HepG2 (cell line): ENCODE data around the gene TUBA4B. TPM values are rescaled to one million over a fixed set of nuclear protein-coding genes. Genes with fewer than 3 reads are reported as not detected.

Experiments
- DNMT3B ChIP-seq: conservative IDR thresholded peaks from 2 replicates; pipeline ENCODE4 v1.6.1; 2016; ENCODE audit warnings: missing biosample characterization, control low read depth
- HDAC1 ChIP-seq: sonication (generic); formaldehyde crosslinking; IDR thresholded peaks from 2 replicates; pipeline ENCODE4 v1.5.1; 2020; ENCODE audit warnings: mild to moderate bottlenecking, missing genetic modification reagents
- KMT2B ChIP-seq: IDR thresholded peaks from 2 replicates; pipeline ENCODE4 v1.6.1; 2016; ENCODE audit warnings: missing genetic modification reagents, missing compliant biosample characterization
- MTF1 ChIP-seq: sonication (generic); formaldehyde crosslinking; IDR thresholded peaks from 2 replicates; pipeline ENCODE4 v1.5.0; 2020; ENCODE audit warnings: missing genetic modification reagents
- NCOR1 ChIP-seq: fragments of 200-600 bp; sonication (generic); IDR thresholded peaks from 2 replicates; pipeline ENCODE4 v1.7.0; 2017; ENCODE audit warnings: antibody characterized with exemption, low read length, borderline replicate concordance
- PHF5A ChIP-seq: IDR thresholded peaks from one replicate; pipeline ENCODE4 v1.6.1; 2018; ENCODE audit warnings: low read depth, missing genetic modification reagents; ENCODE audit not compliant: unreplicated experiment
- RARA ChIP-seq: IDR thresholded peaks from 2 replicates; pipeline ENCODE4 v1.6.1; 2016; ENCODE audit warnings: missing genetic modification reagents, missing compliant biosample characterization
- SIN3A ChIP-seq: IDR thresholded peaks from 2 replicates; pipeline ENCODE4 v1.6.1; 2011; ENCODE audit warnings: low read depth, mild to moderate bottlenecking, control low read depth, low read length, borderline replicate concordance
- SMAD1 ChIP-seq: sonication (generic); formaldehyde crosslinking; IDR thresholded peaks from 2 replicates; pipeline ENCODE4 v1.4.0; 2020; ENCODE audit warnings: missing genetic modification reagents, low read depth, mild to moderate bottlenecking, borderline replicate concordance
- ZNF343 ChIP-seq: sonication (generic); formaldehyde crosslinking; IDR thresholded peaks from 2 replicates; pipeline ENCODE4 v1.4.0; 2020; ENCODE audit warnings: mild to moderate bottlenecking, missing genetic modification reagents
- ZNF430 ChIP-seq: sonication (generic); formaldehyde crosslinking; IDR thresholded peaks from 2 replicates; pipeline ENCODE4 v1.9.0; 2021; ENCODE audit warnings: mild to moderate bottlenecking, missing genetic modification reagents
- ZNF713 ChIP-seq: sonication (generic); formaldehyde crosslinking; IDR thresholded peaks from 2 replicates; pipeline ENCODE4 v1.4.0; 2020; ENCODE audit warnings: mild to moderate bottlenecking, missing genetic modification reagents
- ZNF761 ChIP-seq: sonication (generic); formaldehyde crosslinking; conservative IDR thresholded peaks from 2 replicates; pipeline ENCODE4 v1.4.0; 2020; ENCODE audit warnings: mild to moderate bottlenecking, missing genetic modification reagents
- ZNF792 ChIP-seq: IDR thresholded peaks from 2 replicates; pipeline ENCODE4 v1.6.1; 2016
- polyA plus RNA-seq, 8 experiments: library from polyadenylated mRNA; depleted of rRNA in 3 of 8; stranded (reverse) in 7 of 8; unstranded in 1 of 8; fragments of >200 nt; fragmentation: Illumina TruSeq in 4 of 8; extraction: Trizol in 4 of 8; gene quantifications; 2 replicates each; pipeline versions ENCODE4 v1.2.1 to v1.2.3, GENCODE V29; 2011 to 2016; ENCODE audit warnings: low read depth in 4 of 8, missing spikeins in 1 of 8, mixed read lengths in 1 of 8; ENCODE audit not compliant: insufficient read depth in 1 of 8
- total RNA-seq, 5 experiments: library from RNA; depleted of rRNA; stranded (reverse); fragments of >200 nt; fragmentation: Illumina TruSeq; extraction: Trizol; gene quantifications; 2 replicates each; pipeline ENCODE4 v1.2.3, GENCODE V29; 2016; ENCODE audit warnings: low read depth in 1 of 5
- TF ChIP-seq, protein P1 (sequence below): sonication (generic); formaldehyde crosslinking; IDR thresholded peaks from 2 replicates; pipeline ENCODE4 v1.4.0; 2020; ENCODE audit warnings: low read depth, missing genetic modification reagents
- TF ChIP-seq, protein P2 (sequence below): sonication (generic); formaldehyde crosslinking; IDR thresholded peaks from 2 replicates; pipeline ENCODE4 v1.5.0; 2020; ENCODE audit warnings: missing genetic modification reagents
- TF ChIP-seq, protein P3 (sequence below): fragments of 450-650 bp; IDR thresholded peaks from 2 replicates; pipeline ENCODE4 v1.6.1; 2017; ENCODE audit warnings: mild to moderate bottlenecking
- TF ChIP-seq, protein P4 (sequence below): IDR thresholded peaks from 2 replicates; pipeline ENCODE4 v1.4.0; 2020; ENCODE audit warnings: mild to moderate bottlenecking, missing genetic modification reagents

Gene TUBA4B
- total and polyA plus RNA-seq, 2 of the 13 experiments (the other 11 are each of a cell fraction or from before 2014, with no cell fraction given) = 0.18 to 0.22 TPM

DNA sequence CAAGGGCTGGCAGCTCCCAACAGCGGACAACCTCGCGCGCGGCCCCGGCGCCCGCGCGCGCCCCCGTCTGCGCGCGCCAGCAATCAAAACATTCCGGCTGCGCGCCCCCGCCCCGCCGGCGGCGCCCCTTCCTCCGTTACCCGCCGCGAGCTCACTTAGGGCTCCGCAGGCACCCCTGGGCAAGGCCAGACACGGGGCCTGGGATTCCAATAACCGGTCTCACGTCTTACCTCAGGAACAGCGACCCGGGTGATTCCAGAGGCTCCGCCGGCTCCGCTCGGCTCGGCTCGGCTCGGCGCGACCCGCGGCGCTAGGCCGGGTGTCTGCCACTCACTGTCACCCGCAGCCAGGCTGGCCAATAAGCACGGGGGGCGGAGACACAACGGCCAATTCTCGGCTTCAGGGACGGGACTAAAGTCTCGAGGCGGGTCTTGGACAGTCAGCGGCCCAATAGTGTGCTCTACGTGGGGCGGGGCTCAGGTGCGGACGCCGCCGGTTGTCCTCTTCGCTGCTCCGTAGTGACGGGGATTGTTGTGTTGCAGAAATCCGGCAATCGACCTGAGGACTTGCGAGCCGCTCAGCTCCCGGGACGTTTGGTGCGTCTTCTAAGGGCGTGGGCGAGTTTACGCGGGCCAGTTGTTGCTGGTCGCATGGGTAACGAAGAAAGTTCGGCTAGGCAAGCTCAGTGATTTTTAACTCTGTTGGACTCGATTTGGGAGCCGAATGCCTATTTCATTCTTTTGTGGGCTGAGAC is 23.6 kb upstream of the TUBA4B start, which contains the start of the genes ANKZF1 and ATG9A (continued):
- TF ChIP-seq, protein P1, sequence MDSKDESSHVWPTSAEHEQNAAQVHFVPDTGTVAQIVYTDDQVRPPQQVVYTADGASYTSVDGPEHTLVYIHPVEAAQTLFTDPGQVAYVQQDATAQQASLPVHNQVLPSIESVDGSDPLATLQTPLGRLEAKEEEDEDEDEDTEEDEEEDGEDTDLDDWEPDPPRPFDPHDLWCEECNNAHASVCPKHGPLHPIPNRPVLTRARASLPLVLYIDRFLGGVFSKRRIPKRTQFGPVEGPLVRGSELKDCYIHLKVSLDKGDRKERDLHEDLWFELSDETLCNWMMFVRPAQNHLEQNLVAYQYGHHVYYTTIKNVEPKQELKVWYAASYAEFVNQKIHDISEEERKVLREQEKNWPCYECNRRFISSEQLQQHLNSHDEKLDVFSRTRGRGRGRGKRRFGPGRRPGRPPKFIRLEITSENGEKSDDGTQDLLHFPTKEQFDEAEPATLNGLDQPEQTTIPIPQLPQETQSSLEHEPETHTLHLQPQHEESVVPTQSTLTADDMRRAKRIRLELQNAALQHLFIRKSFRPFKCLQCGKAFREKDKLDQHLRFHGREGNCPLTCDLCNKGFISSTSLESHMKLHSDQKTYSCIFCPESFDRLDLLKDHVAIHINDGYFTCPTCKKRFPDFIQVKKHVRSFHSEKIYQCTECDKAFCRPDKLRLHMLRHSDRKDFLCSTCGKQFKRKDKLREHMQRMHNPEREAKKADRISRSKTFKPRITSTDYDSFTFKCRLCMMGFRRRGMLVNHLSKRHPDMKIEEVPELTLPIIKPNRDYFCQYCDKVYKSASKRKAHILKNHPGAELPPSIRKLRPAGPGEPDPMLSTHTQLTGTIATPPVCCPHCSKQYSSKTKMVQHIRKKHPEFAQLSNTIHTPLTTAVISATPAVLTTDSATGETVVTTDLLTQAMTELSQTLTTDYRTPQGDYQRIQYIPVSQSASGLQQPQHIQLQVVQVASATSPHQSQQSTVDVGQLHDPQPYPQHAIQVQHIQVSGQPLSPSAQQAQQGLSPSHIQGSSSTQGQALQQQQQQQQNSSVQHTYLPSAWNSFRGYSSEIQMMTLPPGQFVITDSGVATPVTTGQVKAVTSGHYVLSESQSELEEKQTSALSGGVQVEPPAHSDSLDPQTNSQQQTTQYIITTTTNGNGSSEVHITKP (CRISPR knock-in tag) = peak; percentile 49; the same call in 1 of the 2 replicates
- TF ChIP-seq, protein P2, sequence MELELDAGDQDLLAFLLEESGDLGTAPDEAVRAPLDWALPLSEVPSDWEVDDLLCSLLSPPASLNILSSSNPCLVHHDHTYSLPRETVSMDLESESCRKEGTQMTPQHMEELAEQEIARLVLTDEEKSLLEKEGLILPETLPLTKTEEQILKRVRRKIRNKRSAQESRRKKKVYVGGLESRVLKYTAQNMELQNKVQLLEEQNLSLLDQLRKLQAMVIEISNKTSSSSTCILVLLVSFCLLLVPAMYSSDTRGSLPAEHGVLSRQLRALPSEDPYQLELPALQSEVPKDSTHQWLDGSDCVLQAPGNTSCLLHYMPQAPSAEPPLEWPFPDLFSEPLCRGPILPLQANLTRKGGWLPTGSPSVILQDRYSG (CRISPR knock-in tag) = no peak
- TF ChIP-seq, protein P3, sequence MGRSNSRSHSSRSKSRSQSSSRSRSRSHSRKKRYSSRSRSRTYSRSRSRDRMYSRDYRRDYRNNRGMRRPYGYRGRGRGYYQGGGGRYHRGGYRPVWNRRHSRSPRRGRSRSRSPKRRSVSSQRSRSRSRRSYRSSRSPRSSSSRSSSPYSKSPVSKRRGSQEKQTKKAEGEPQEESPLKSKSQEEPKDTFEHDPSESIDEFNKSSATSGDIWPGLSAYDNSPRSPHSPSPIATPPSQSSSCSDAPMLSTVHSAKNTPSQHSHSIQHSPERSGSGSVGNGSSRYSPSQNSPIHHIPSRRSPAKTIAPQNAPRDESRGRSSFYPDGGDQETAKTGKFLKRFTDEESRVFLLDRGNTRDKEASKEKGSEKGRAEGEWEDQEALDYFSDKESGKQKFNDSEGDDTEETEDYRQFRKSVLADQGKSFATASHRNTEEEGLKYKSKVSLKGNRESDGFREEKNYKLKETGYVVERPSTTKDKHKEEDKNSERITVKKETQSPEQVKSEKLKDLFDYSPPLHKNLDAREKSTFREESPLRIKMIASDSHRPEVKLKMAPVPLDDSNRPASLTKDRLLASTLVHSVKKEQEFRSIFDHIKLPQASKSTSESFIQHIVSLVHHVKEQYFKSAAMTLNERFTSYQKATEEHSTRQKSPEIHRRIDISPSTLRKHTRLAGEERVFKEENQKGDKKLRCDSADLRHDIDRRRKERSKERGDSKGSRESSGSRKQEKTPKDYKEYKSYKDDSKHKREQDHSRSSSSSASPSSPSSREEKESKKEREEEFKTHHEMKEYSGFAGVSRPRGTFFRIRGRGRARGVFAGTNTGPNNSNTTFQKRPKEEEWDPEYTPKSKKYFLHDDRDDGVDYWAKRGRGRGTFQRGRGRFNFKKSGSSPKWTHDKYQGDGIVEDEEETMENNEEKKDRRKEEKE = no peak
- TF ChIP-seq, protein P4, sequence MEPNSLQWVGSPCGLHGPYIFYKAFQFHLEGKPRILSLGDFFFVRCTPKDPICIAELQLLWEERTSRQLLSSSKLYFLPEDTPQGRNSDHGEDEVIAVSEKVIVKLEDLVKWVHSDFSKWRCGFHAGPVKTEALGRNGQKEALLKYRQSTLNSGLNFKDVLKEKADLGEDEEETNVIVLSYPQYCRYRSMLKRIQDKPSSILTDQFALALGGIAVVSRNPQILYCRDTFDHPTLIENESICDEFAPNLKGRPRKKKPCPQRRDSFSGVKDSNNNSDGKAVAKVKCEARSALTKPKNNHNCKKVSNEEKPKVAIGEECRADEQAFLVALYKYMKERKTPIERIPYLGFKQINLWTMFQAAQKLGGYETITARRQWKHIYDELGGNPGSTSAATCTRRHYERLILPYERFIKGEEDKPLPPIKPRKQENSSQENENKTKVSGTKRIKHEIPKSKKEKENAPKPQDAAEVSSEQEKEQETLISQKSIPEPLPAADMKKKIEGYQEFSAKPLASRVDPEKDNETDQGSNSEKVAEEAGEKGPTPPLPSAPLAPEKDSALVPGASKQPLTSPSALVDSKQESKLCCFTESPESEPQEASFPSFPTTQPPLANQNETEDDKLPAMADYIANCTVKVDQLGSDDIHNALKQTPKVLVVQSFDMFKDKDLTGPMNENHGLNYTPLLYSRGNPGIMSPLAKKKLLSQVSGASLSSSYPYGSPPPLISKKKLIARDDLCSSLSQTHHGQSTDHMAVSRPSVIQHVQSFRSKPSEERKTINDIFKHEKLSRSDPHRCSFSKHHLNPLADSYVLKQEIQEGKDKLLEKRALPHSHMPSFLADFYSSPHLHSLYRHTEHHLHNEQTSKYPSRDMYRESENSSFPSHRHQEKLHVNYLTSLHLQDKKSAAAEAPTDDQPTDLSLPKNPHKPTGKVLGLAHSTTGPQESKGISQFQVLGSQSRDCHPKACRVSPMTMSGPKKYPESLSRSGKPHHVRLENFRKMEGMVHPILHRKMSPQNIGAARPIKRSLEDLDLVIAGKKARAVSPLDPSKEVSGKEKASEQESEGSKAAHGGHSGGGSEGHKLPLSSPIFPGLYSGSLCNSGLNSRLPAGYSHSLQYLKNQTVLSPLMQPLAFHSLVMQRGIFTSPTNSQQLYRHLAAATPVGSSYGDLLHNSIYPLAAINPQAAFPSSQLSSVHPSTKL = peak; percentile 29
- TF ChIP-seq NCOR1 (peak; percentile 79), MTF1 (CRISPR knock-in tag) (no peak), ZNF430 (CRISPR knock-in tag) (peak; percentile 78), HDAC1 (peak; percentile 98), RARA (CRISPR knock-in tag) (peak; percentile 39; the same call in 1 of the 2 replicates), ZNF792 (CRISPR knock-in tag) (no peak), SIN3A (peak; percentile 93), KMT2B (CRISPR knock-in tag) (peak; percentile 86), ZNF343 (CRISPR knock-in tag) (no peak), ZNF761 (no peak), PHF5A (CRISPR knock-in tag) (peak; percentile 57), SMAD1 (no peak; the same call in 1 of the 2 replicates), DNMT3B (CRISPR knock-in tag) (no peak; the same call in 1 of the 2 replicates), ZNF713 (CRISPR knock-in tag) (no peak)
